ENCODE measurements around the gene ATXN7. TPM values are rescaled to one million over a fixed set of nuclear protein-coding genes. Genes with fewer than 3 reads are reported as not detected.

ATXN7 gene
- total RNA-seq, 2 experiments from 2014 or later, result 88.2 to 91.8 TPM

DNA sequence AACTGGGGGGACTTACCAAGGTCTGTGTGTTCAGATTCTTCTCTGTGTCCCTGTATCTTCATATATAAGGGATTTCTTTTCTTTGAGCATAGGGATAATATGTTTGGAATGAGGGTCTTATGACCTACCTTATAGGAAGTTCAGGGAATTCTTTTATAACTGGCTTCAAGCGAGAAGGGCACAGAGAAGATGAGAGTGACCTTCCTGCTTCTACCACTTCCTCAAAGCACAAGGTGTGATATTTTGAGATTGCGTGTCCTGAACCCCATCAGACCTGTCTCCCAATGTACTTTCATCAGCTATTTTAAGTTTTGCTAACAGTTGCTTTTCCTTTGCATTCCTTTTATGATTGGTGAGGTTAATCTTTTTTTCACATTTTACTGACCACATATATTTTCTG lies 162.7 kb downstream of the ATXN7 start:
- Mint-ChIP-seq H3K36me3 (peaks cover 6% of the 10 kb centered on the region), H3K27ac (no peak overlapping the region), H3K4me3 (no peak overlapping the region), H3K4me1 (peaks cover 21% of the 10 kb centered on the region), H3K27me3 (peaks cover 26% of the 10 kb centered on the region), H3K9me3 (no peaks in the 10 kb centered on the region)
- DNase-seq (no peak), ATAC-seq (ENCODE audit: low read depth) (no peak)
- POLR2A ChIA-PET, result no interaction called here

DNA sequence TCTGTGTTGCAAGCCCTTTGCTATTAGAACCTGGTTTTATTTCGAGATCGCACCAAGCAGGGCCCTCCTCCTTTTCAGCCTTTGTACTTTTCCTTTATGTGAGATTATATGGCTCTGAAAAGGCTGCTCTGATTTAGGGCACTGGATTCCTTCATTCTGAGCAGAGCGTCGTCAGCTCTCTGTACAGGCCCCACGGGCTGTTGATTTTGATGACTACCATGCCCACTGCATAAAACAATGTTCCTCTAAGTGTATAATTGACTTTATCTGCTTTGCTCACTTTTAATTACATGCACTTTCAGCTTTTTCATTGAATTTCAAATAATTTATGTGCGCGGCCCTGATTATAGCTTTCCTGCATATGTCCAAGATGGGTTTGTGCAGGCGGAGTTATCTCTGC lies 164.0 kb downstream of the ATXN7 start:
- POLR2A ChIA-PET, result no interaction called here
- Mint-ChIP-seq H3K36me3 (no peaks in the 10 kb centered on the region), H3K9me3 (no peaks in the 10 kb centered on the region), H3K4me3 (no peak overlapping the region), H3K4me1 (peaks cover 11% of the 10 kb centered on the region), H3K27ac (no peak overlapping the region), H3K27me3 (peaks cover 26% of the 10 kb centered on the region)
- DNase-seq, result no peak
- no peak for ATAC-seq (ENCODE audit: low read depth)

DNA sequence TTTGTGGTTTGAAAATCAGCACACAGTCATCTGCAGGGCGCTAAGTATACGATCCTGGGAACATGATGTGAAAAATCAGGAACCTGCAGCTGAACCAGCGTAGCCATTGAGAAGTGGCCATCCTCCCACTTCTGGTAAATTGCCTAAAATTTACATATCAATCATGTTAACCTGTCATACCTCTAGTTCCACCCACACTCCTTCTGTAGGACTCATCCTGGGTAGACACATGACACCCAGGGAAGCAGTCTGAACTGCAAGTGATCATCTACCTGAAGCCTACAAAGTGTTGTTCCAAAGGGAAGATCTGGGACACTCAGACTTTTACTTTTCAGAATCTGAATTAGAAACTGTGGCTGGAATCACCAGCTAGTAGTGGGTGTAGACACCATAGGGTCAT lies 165.1 kb downstream of the ATXN7 start:
- Mint-ChIP-seq H3K27ac (no peak overlapping the region), H3K4me1 (peaks cover 8% of the 10 kb centered on the region), H3K4me3 (no peak overlapping the region), H3K9me3 (no peaks in the 10 kb centered on the region), H3K27me3 (peaks cover 26% of the 10 kb centered on the region), H3K36me3 (no peaks in the 10 kb centered on the region)
- no peak for ATAC-seq (ENCODE audit: low read depth)
- POLR2A ChIA-PET, result no interaction called here
- DNase-seq, result no peak

DNA sequence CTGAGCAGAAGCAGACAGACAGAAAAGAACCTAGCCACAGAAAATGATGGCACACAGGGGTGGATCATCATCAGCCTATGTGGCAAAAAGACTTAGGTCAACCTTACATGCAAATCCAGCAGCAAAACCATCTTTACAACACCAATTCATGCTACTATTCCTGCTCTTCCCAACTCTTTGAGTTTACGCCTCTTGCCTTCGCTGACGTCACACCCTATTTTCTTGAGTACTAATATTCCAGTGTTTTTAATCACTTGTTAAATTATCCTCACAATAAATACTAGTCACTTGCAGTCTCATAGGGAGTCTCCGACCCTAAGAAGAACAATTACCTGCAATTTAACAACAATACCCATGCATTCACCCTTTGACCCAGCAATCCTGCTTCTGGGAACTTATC lies 165.6 kb downstream of the ATXN7 start:
- POLR2A ChIA-PET, result no interaction called here
- H3K27ac Mint-ChIP-seq, result no peak overlapping the region
- DNase-seq (no peak), ATAC-seq (ENCODE audit: low read depth) (no peak)
- no peak overlapping the region for H3K4me3 Mint-ChIP-seq
- H3K36me3 Mint-ChIP-seq, result no peaks in the 10 kb centered on the region
- peaks cover 26% of the 10 kb centered on the region for H3K27me3 Mint-ChIP-seq
- peaks cover 6% of the 10 kb centered on the region for H3K4me1 Mint-ChIP-seq
- H3K9me3 Mint-ChIP-seq, result peaks cover 2% of the 10 kb centered on the region

DNA sequence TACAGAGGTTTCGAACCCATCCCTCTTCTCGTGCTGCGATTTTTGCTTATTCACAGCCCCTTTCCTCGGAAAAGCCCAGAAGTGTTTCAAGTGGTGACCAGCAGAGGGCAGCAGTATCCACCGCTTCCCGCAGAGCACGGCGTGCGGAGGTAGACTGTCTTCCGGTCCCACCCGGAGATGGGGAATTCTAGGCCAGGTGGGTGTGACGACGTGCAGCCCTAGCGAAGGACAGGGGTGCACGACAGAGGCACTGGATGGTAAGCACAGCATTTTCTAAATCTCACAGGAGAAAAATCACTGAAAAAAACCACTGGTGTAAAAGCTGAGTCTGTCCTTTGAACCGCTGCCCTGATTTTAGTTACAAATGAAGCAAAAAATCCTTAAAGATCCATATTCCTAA lies 167.1 kb downstream of the ATXN7 start:
- peak overlapping the region; percentile 79 for H3K4me3 Mint-ChIP-seq
- ATAC-seq (ENCODE audit: low read depth) (peak; percentile 82), DNase-seq (peak; percentile 68)
- peak overlapping the region; percentile 49 for H3K27ac Mint-ChIP-seq
- H3K27me3 Mint-ChIP-seq, result peaks cover 33% of the 10 kb centered on the region
- H3K4me1 Mint-ChIP-seq, result peaks cover 7% of the 10 kb centered on the region
- POLR2A ChIA-PET, result interaction anchor here (1.3 kb wide), 1 partner anchor 453 kb away, joined by 3 read pairs; no protein-coding TSS in a partner anchor
- peaks cover 3% of the 10 kb centered on the region for H3K9me3 Mint-ChIP-seq
- H3K36me3 Mint-ChIP-seq, result no peaks in the 10 kb centered on the region

DNA sequence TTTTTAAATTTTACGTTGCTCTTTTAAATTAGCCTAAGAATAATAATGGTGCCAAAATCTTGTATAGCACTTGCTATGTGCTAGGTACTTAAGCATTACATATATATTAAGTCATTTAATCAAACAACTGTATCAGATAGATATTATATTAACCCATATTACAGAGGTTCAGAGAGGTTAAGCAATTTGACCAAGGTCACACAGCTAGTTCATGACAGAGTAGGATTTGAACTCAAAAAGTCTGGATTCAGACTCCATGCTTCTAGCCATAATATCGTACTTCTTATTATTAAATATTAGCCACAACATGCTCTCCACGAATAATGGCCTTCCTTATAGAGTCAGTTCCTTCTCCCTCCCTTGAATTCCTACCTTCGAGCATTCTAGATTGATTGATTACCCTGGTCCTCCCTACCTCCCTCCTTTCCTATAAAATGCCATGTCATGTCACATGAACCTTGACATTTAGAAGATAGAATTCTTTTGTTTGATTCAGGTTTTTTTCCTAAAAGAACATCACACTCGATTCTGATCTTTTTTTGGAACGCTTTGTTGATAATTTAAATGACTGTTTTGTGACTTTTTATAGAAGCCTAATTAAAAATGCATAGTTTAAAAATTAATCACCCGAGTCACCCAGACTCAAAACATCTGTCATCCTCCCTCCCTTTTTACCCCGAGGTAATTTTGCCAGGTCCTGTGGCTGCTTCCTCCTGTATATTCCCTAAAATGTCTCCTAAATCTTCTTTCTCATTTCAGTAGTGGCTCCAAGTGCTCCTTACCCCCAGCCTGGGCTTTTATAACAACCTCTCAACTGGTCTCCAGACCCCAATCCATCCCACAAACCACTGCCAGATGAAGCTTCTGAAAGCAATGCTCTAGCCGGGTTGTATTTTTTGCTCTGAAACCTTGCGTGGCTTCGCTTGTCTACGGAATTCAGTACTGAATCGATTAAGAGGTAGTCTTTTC lies 168.2 kb downstream of the ATXN7 start:
- Mint-ChIP-seq H3K4me3 (no peak overlapping the region), H3K27ac (no peak overlapping the region), H3K4me1 (peaks cover 7% of the 10 kb centered on the region), H3K9me3 (peaks cover 3% of the 10 kb centered on the region), H3K27me3 (peaks cover 33% of the 10 kb centered on the region), H3K36me3 (no peaks in the 10 kb centered on the region)
- ATAC-seq (ENCODE audit: low read depth), result no peak
- DNase-seq, result no peak
- POLR2A ChIA-PET, result interaction anchor here (1.3 kb wide), 1 partner anchor 452 kb away, joined by 3 read pairs; no protein-coding TSS in a partner anchor

DNA sequence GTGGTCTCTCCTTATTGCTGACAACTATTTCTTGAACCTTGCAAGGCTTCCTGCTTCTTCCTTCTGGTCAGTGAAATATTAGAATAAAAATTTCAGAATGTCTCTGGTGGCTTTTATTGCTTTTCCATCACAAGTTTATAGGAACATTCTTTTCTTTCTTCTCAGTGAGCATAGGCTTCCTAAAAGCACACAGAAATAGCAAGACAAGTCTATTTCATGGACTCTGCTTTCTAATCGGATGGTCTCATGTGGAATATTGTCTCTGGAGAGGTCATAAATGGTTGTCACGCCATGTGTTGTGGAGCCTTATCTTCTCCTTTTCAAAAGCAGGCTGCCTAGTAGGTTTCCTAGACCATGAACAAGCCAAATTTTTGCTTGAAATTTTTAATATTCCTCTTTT lies 169.4 kb downstream of the ATXN7 start:
- Mint-ChIP-seq H3K9me3 (peaks cover 3% of the 10 kb centered on the region), H3K27me3 (peaks cover 26% of the 10 kb centered on the region), H3K4me1 (peaks cover 7% of the 10 kb centered on the region), H3K36me3 (no peaks in the 10 kb centered on the region), H3K4me3 (no peak overlapping the region), H3K27ac (no peak overlapping the region)
- ATAC-seq (ENCODE audit: low read depth) (no peak), DNase-seq (no peak)
- POLR2A ChIA-PET, result no interaction called here

DNA sequence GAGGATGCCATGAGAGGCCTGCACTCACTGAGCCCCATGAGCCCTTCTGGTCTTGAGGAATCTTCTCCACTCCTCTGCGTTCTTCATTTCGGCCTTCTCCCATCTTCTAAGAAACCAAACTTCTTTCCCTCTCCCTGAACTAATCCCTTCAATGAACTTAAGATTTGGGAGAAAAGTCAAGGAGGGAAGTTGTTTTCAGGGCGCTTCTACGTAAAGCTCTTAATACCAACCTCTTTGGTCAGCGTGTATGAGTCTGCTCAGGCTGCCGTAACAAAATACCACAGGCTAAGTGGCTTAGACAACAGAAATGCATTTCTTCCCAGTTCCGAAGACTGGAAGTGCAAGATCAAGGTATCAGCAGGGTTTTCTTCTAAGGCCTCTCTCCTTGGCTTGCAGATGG lies 173.4 kb downstream of the ATXN7 start:
- no peak overlapping the region for H3K27ac Mint-ChIP-seq
- POLR2A ChIA-PET, result no interaction called here
- H3K9me3 Mint-ChIP-seq, result peaks cover 3% of the 10 kb centered on the region
- ATAC-seq (ENCODE audit: low read depth) (no peak), DNase-seq (no peak)
- no peaks in the 10 kb centered on the region for H3K36me3 Mint-ChIP-seq
- H3K4me3 Mint-ChIP-seq, result no peak overlapping the region
- H3K27me3 Mint-ChIP-seq, result peaks cover 18% of the 10 kb centered on the region
- H3K4me1 Mint-ChIP-seq, result peaks cover 3% of the 10 kb centered on the region

DNA sequence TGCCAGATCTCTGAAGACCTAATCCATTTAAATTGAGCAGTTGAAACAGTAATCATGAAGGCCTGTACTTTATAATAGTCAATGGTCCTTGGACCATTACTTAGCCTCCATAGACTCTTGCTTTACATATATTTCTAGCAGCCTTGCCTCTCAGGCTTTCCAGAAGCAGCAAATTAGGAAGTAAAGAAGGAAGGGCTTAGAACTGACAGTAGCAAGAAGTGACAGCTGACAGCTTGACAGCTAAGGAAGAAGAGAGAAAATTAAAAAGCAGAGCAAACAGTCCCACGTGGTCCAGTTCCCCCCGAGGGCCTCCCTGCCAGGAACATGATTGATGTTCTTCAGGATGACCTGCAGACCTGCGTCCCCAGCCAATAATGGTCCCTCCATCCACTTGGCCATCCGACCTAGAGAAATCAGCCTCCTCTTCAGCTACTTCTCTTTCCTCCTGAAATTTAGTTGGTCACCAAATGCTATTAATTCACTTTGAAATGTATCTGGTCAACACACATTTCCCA lies 174.6 kb downstream of the ATXN7 start:
- ATAC-seq (ENCODE audit: low read depth), result no peak
- no peaks in the 10 kb centered on the region for H3K36me3 Mint-ChIP-seq
- no peak overlapping the region for H3K4me3 Mint-ChIP-seq
- H3K27ac Mint-ChIP-seq, result no peak overlapping the region
- peaks cover 3% of the 10 kb centered on the region for H3K9me3 Mint-ChIP-seq
- POLR2A ChIA-PET, result no interaction called here
- H3K27me3 Mint-ChIP-seq, result peaks cover 24% of the 10 kb centered on the region
- no peak for DNase-seq
- H3K4me1 Mint-ChIP-seq, result peaks cover 3% of the 10 kb centered on the region

DNA sequence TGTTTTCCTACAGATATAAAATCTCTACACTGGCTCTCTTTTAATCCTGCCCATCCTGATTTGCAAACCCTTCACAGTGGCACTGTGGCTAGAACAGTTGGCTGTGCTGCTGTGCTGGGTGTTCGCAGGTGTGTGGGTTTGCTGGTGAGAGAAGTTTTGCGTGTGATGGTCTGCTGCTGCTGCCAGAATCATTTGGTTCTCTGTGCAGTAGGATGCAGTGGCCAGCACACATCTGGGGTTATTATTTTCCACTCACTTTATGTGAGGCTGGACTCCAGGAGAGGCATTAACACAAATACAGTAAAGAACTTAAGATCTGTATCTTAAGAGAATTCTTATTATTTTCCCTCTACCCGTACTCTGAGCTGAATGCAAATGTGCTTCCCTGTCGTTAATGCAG lies 175.7 kb downstream of the ATXN7 start:
- no peak for ATAC-seq (ENCODE audit: low read depth)
- Mint-ChIP-seq H3K4me3 (no peak overlapping the region), H3K36me3 (no peaks in the 10 kb centered on the region), H3K27ac (no peak overlapping the region), H3K9me3 (peaks cover under 1% of the 10 kb centered on the region), H3K4me1 (peaks cover under 1% of the 10 kb centered on the region), H3K27me3 (peaks cover 28% of the 10 kb centered on the region)
- POLR2A ChIA-PET, result no interaction called here
- DNase-seq, result no peak

- H3K27ac Mint-ChIP-seq, result no peak overlapping the region
- H3K36me3 Mint-ChIP-seq, result no peaks in the 10 kb centered on the region
- peaks cover 23% of the 10 kb centered on the region for H3K27me3 Mint-ChIP-seq
- H3K4me1 Mint-ChIP-seq, result no peaks in the 10 kb centered on the region
- ATAC-seq (ENCODE audit: low read depth), result no peak
- DNase-seq, result no peak
- H3K4me3 Mint-ChIP-seq, result no peak overlapping the region
- POLR2A ChIA-PET, result no interaction called here
- peaks cover under 1% of the 10 kb centered on the region for H3K9me3 Mint-ChIP-seq
Measured at GRCh38 chr3:64039981-64040733, 176.5 kb downstream of the ATXN7 start.

DNA sequence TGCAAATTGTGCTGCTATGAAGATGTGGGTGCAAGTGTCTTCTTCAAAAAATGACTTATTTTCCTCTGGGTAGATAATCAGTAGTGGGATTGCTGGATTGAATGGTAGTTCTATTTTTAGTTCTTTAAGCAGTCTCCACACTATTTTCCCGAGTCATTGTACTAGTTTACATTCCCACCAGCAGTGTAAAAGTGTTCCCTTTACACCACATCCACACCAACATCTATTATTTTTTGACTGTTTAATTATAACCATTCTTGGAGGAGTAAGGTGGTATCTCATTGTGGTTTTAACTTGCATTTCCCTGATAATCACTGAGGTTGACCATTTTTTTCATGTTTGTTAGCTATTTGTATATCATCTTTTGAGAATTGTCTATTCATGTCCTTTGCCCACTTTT lies 179.3 kb downstream of the ATXN7 start:
- Mint-ChIP-seq H3K4me1 (no peaks in the 10 kb centered on the region), H3K36me3 (no peaks in the 10 kb centered on the region), H3K9me3 (peaks cover 3% of the 10 kb centered on the region), H3K27ac (no peak overlapping the region), H3K27me3 (peaks cover 28% of the 10 kb centered on the region), H3K4me3 (no peak overlapping the region)
- POLR2A ChIA-PET, result no interaction called here
- no peak for ATAC-seq (ENCODE audit: low read depth)
- DNase-seq, result no peak

- Mint-ChIP-seq H3K4me1 (peaks cover 8% of the 10 kb centered on the region), H3K27ac (no peak overlapping the region), H3K9me3 (peaks cover 3% of the 10 kb centered on the region), H3K4me3 (no peak overlapping the region), H3K36me3 (no peaks in the 10 kb centered on the region), H3K27me3 (peaks cover 28% of the 10 kb centered on the region)
- POLR2A ChIA-PET, result no interaction called here
- ATAC-seq (ENCODE audit: low read depth) (no peak), DNase-seq (no peak)
Measured at GRCh38 chr3:64046592-64046991, 182.9 kb downstream of the ATXN7 start.

All from activated naive CD8-positive, alpha-beta T cell treated with anti-CD3 and anti-CD28 coated beads, Interleukin-2, amount 10 ng/mL, durations not matched to agents 7 days and 5 days (primary cell).